Immature natural killer cell (primary cell): Measurements from ENCODE around the gene NLGN2. TPM values are rescaled to one million over a fixed set of nuclear protein-coding genes. Genes with fewer than 3 reads are reported as not detected.
A peak's percentile ranks its signal among the peaks of the same experiment; 100 is the strongest.

Source experiments
- DNase-seq, 3 donors: peaks; one replicate each; pipeline ENCODE4 v3.0.0; 2022; ENCODE audit warnings: mixed read lengths in 1 of 3
- H3K27ac Mint-ChIP-seq, 6 donors: one replicate each; pipeline ENCODE4 v1.8.0; 2020; ENCODE audit warnings: mixed read lengths in 6 of 6, mild to moderate bottlenecking in 5 of 6, inconsistent platforms in 4 of 6, moderate library complexity in 3 of 6
- H3K27me3 Mint-ChIP-seq, 3 donors: one replicate each; pipeline ENCODE4 v1.8.0; 2020 to 2021; ENCODE audit warnings: low read depth in 3 of 3, mild to moderate bottlenecking in 3 of 3, mixed read lengths in 3 of 3, moderate library complexity in 3 of 3, inconsistent platforms in 1 of 3
- H3K36me3 Mint-ChIP-seq, 3 donors: one replicate each; pipeline ENCODE4 v1.8.0; 2020; ENCODE audit warnings: mixed read lengths in 3 of 3, inconsistent platforms in 2 of 3, mild to moderate bottlenecking in 2 of 3
- H3K4me1 Mint-ChIP-seq, 2 donors: one replicate each; pipeline ENCODE4 v1.8.0; 2020; ENCODE audit warnings: inconsistent platforms in 2 of 2, mild to moderate bottlenecking in 2 of 2, mixed read lengths in 2 of 2, moderate library complexity in 1 of 2
- H3K4me3 Mint-ChIP-seq, 5 donors: one replicate each; pipeline ENCODE4 v1.8.0; 2020; ENCODE audit warnings: mild to moderate bottlenecking in 5 of 5, mixed read lengths in 5 of 5, inconsistent platforms in 3 of 5, moderate library complexity in 3 of 5
- H3K9me3 Mint-ChIP-seq, 6 donors: one replicate each; pipeline ENCODE4 v1.8.0; 2020; ENCODE audit warnings: mild to moderate bottlenecking in 6 of 6, mixed read lengths in 6 of 6, inconsistent platforms in 4 of 6, moderate library complexity in 3 of 6
- polyA plus RNA-seq, 3 donors: library from polyadenylated mRNA; unstranded; fragments of 300-500 nt; fragmentation: Illumina TruSeq; gene quantifications; one replicate each; pipeline ENCODE4 v1.2.3, GENCODE V29; 2021

Gene NLGN2
- polyA plus RNA-seq, 3 donors from 2014 or later: not detected

- Mint-ChIP-seq H3K27ac (no peak overlapping the region), H3K4me3 (no peak overlapping the region), H3K9me3 (no peaks in the 10 kb centered on the region), H3K36me3 (peaks cover 0 to 5% (median 0%) of the 10 kb centered on the region in 3 donors), H3K27me3 (peaks cover 0 to 2% (median 0%) of the 10 kb centered on the region in 3 donors), H3K4me1 (peaks cover 19 to 27% of the 10 kb centered on the region in 2 donors)
- DNase-seq: no peak
These were observed 55.1 kb downstream of the NLGN2 start for GRCh38 chr17:7462474-7463371.

GRCh38 chr17:7463372-7463846 is 55.8 kb downstream of the NLGN2 start:
- no peaks in the 10 kb centered on the region for H3K9me3 Mint-ChIP-seq
- peaks cover 20 to 29% of the 10 kb centered on the region in 2 donors for H3K4me1 Mint-ChIP-seq
- no peak overlapping the region for H3K4me3 Mint-ChIP-seq
- H3K36me3 Mint-ChIP-seq: peaks cover 0 to 5% (median 0%) of the 10 kb centered on the region in 3 donors
- no peak for DNase-seq
- peaks cover 0 to 2% (median 0%) of the 10 kb centered on the region in 3 donors for H3K27me3 Mint-ChIP-seq
- H3K27ac Mint-ChIP-seq: peak overlapping the region in 1 of 6 donors; percentile 23

GRCh38 chr17:7464081-7464480 is 56.4 kb downstream of the NLGN2 start:
- H3K27ac Mint-ChIP-seq: peak overlapping the region in 2 of 6 donors; percentile 23 to 26

GRCh38 chr17:7465597-7466275 is 58.1 kb downstream of the NLGN2 start:
- no peaks in the 10 kb centered on the region for H3K9me3 Mint-ChIP-seq
- H3K27ac Mint-ChIP-seq: no peak overlapping the region
- H3K4me3 Mint-ChIP-seq: no peak overlapping the region
- peaks cover 0 to 5% (median 0%) of the 10 kb centered on the region in 3 donors for H3K36me3 Mint-ChIP-seq
- peaks cover 0 to 2% (median 0%) of the 10 kb centered on the region in 3 donors for H3K27me3 Mint-ChIP-seq
- no peak for DNase-seq
- H3K4me1 Mint-ChIP-seq: peaks cover 20 to 22% of the 10 kb centered on the region in 2 donors

More at GRCh38 chr17:7464081-7464480, 56.4 kb downstream of the NLGN2 start:
- no peak for DNase-seq
- H3K9me3 Mint-ChIP-seq: no peaks in the 10 kb centered on the region
- peaks cover 0 to 2% (median 0%) of the 10 kb centered on the region in 3 donors for H3K27me3 Mint-ChIP-seq
- H3K4me1 Mint-ChIP-seq: peaks cover 23 to 29% of the 10 kb centered on the region in 2 donors
- H3K36me3 Mint-ChIP-seq: peaks cover 0 to 5% (median 0%) of the 10 kb centered on the region in 3 donors
- H3K4me3 Mint-ChIP-seq: no peak overlapping the region

GRCh38 chr17:7466318-7466638 is 58.6 kb downstream of the NLGN2 start:
- H3K27ac Mint-ChIP-seq: peak overlapping the region in 1 of 6 donors; percentile 20
- H3K36me3 Mint-ChIP-seq: peaks cover 0 to 2% (median 0%) of the 10 kb centered on the region in 3 donors
- H3K4me3 Mint-ChIP-seq: no peak overlapping the region
- DNase-seq: no peak
- H3K9me3 Mint-ChIP-seq: no peaks in the 10 kb centered on the region
- H3K27me3 Mint-ChIP-seq: peaks cover 0 to 2% (median 0%) of the 10 kb centered on the region in 3 donors
- H3K4me1 Mint-ChIP-seq: peaks cover 23 to 26% of the 10 kb centered on the region in 2 donors

GRCh38 chr17:7466639-7467341 is 59.1 kb downstream of the NLGN2 start:
- no peak for DNase-seq

GRCh38 chr17:7467498-7467897 is 59.9 kb downstream of the NLGN2 start:
- Mint-ChIP-seq H3K9me3 (no peaks in the 10 kb centered on the region), H3K27me3 (peaks cover 0 to 2% (median 0%) of the 10 kb centered on the region in 3 donors), H3K4me1 (peaks cover 32 to 35% of the 10 kb centered on the region in 2 donors), H3K27ac (peak overlapping the region in 3 of 6 donors; percentile 34 to 71 (median 36)), H3K4me3 (no peak overlapping the region), H3K36me3 (no peaks in the 10 kb centered on the region)
- no peak for DNase-seq

More at GRCh38 chr17:7466639-7467341, 59.1 kb downstream of the NLGN2 start:
- Mint-ChIP-seq H3K4me1 (peaks cover 27 to 31% of the 10 kb centered on the region in 2 donors), H3K27me3 (peaks cover 0 to 2% (median 0%) of the 10 kb centered on the region in 3 donors), H3K4me3 (no peak overlapping the region), H3K9me3 (no peaks in the 10 kb centered on the region), H3K36me3 (no peaks in the 10 kb centered on the region), H3K27ac (peak overlapping the region in 3 of 6 donors; percentile 20 to 71 (median 46))

GRCh38 chr17:7468290-7468689 is 60.6 kb downstream of the NLGN2 start:
- Mint-ChIP-seq H3K4me3 (no peak overlapping the region), H3K9me3 (no peaks in the 10 kb centered on the region), H3K36me3 (no peaks in the 10 kb centered on the region), H3K27me3 (peaks cover 0 to 2% (median 0%) of the 10 kb centered on the region in 3 donors), H3K27ac (peak overlapping the region in 2 of 6 donors; percentile 40 to 45), H3K4me1 (peaks cover 32 to 35% of the 10 kb centered on the region in 2 donors)
- no peak for DNase-seq

- peaks cover 0 to 2% (median 0%) of the 10 kb centered on the region in 3 donors for H3K27me3 Mint-ChIP-seq
- H3K4me3 Mint-ChIP-seq: no peak overlapping the region
- H3K36me3 Mint-ChIP-seq: no peaks in the 10 kb centered on the region
- H3K9me3 Mint-ChIP-seq: no peaks in the 10 kb centered on the region
- no peak for DNase-seq
- H3K4me1 Mint-ChIP-seq: peaks cover 32 to 35% of the 10 kb centered on the region in 2 donors
- peak overlapping the region in 3 of 6 donors; percentile 20 to 55 (median 45) for H3K27ac Mint-ChIP-seq
These were observed 61.3 kb downstream of the NLGN2 start for GRCh38 chr17:7468804-7469389.

Other genes starting within 250 kb of the NLGN2 start
- gene ASGR1, start 228.5 kb upstream of the NLGN2 start, polyA plus RNA-seq: under 1 TPM; 0.55 to 0.84 (median 0.81) TPM
- gene DLG4, start 188.0 kb upstream of the NLGN2 start, polyA plus RNA-seq: under 1 TPM in 1 of 3 donors, not detected in 2; 0.36 TPM
- gene ACADVL, start 187.9 kb upstream of the NLGN2 start, polyA plus RNA-seq: 100 to 1,000 TPM; 138 to 180 (median 141) TPM
- gene DVL2, start 173.3 kb upstream of the NLGN2 start, polyA plus RNA-seq: 10 to 100 TPM; 19.4 to 28.5 (median 25.2) TPM
- gene PHF23, start 168.4 kb upstream of the NLGN2 start, polyA plus RNA-seq: 10 to 100 TPM; 11.9 to 41.4 (median 17.7) TPM
- 100 to 1,000 TPM; 764 to 982 (median 905) TPM for gene GABARAP, start 165.4 kb upstream of the NLGN2 start, polyA plus RNA-seq
- 10 to 100 TPM; 33.2 to 61.1 (median 57.8) TPM for gene CTDNEP1, start 156.1 kb upstream of the NLGN2 start, polyA plus RNA-seq
- 100 to 1,000 TPM in 1 of 3 donors, 10 to 100 TPM in 2; 65.0 to 108 (median 89.0) TPM for gene ELP5, start 155.6 kb upstream of the NLGN2 start, polyA plus RNA-seq
- gene CLDN7, start 145.4 kb upstream of the NLGN2 start, polyA plus RNA-seq: 1 to 10 TPM; 2.5 to 8.7 (median 3.7) TPM
- gene SLC2A4, start 126.1 kb upstream of the NLGN2 start, polyA plus RNA-seq: under 1 TPM in 1 of 3 donors, not detected in 2; 0.26 TPM
- gene YBX2, start 113.2 kb upstream of the NLGN2 start, polyA plus RNA-seq: not detected
- gene EIF5A, start 100.2 kb upstream of the NLGN2 start, polyA plus RNA-seq: 100 to 1,000 TPM; 235 to 814 (median 797) TPM
- gene GPS2, start 92.5 kb upstream of the NLGN2 start, polyA plus RNA-seq: 100 to 1,000 TPM; 100 to 129 (median 123) TPM
- gene NEURL4, start 78.5 kb upstream of the NLGN2 start, polyA plus RNA-seq: 1 to 10 TPM in 2 of 3 donors, under 1 TPM in 1; 0.58 to 2.8 (median 1.4) TPM
- gene ACAP1, start 71.3 kb upstream of the NLGN2 start, polyA plus RNA-seq: 100 to 1,000 TPM; 137 to 227 (median 214) TPM
- gene KCTD11, start 55.7 kb upstream of the NLGN2 start, polyA plus RNA-seq: 10 to 100 TPM in 1 of 3 donors, 1 to 10 TPM in 2; 5.5 to 13.0 (median 9.4) TPM
- gene TMEM95, start 52.7 kb upstream of the NLGN2 start, polyA plus RNA-seq: not detected
- gene TNK1, start 26.8 kb upstream of the NLGN2 start, polyA plus RNA-seq: under 1 TPM in 2 of 3 donors, not detected in 1; 0.21 to 0.29 TPM
- 10 to 100 TPM; 38.1 to 82.5 (median 54.2) TPM for gene PLSCR3, start 13.3 kb upstream of the NLGN2 start, polyA plus RNA-seq
- gene TMEM256, start 3.7 kb upstream of the NLGN2 start, polyA plus RNA-seq: 100 to 1,000 TPM in 1 of 3 donors, 10 to 100 TPM in 2; 30.7 to 116 (median 60.7) TPM
- not detected for gene SPEM1, start 12.5 kb downstream of the NLGN2 start, polyA plus RNA-seq
- not detected for gene SPEM2, start 17.8 kb downstream of the NLGN2 start, polyA plus RNA-seq
- not detected for gene SPEM3, start 21.0 kb downstream of the NLGN2 start, polyA plus RNA-seq
- gene TMEM102, start 27.6 kb downstream of the NLGN2 start, polyA plus RNA-seq: 10 to 100 TPM; 15.9 to 27.9 (median 16.4) TPM
- gene FGF11, start 31.7 kb downstream of the NLGN2 start, polyA plus RNA-seq: not detected
- gene CHRNB1, start 37.2 kb downstream of the NLGN2 start, polyA plus RNA-seq: 10 to 100 TPM; 32.4 to 41.3 (median 38.5) TPM
- gene ZBTB4, start 71.8 kb downstream of the NLGN2 start, polyA plus RNA-seq: 10 to 100 TPM in 1 of 3 donors, 1 to 10 TPM in 2; 4.4 to 25.8 (median 8.3) TPM
- not detected for gene SLC35G6, start 73.6 kb downstream of the NLGN2 start, polyA plus RNA-seq
- 10 to 100 TPM; 16.0 to 67.8 (median 25.7) TPM for gene POLR2A, start 76.5 kb downstream of the NLGN2 start, polyA plus RNA-seq
- 10 to 100 TPM; 32.1 to 69.9 (median 32.7) TPM for gene TNFSF12, start 141.2 kb downstream of the NLGN2 start, polyA plus RNA-seq
- gene TNFSF13, start 150.9 kb downstream of the NLGN2 start, polyA plus RNA-seq: 1 to 10 TPM; 1.4 to 6.1 (median 5.3) TPM
- gene SENP3, start 154.1 kb downstream of the NLGN2 start, polyA plus RNA-seq: 10 to 100 TPM; 17.5 to 19.4 (median 19.0) TPM
- 1 to 10 TPM; 1.9 to 6.5 (median 6.1) TPM for gene CD68, start 171.8 kb downstream of the NLGN2 start, polyA plus RNA-seq
- 10 to 100 TPM; 31.6 to 44.0 (median 41.6) TPM for gene MPDU1, start 176.0 kb downstream of the NLGN2 start, polyA plus RNA-seq
- not detected for gene SOX15, start 182.2 kb downstream of the NLGN2 start, polyA plus RNA-seq
- 10 to 100 TPM in 2 of 3 donors, 1 to 10 TPM in 1; 8.3 to 25.1 (median 10.4) TPM for gene FXR2, start 207.1 kb downstream of the NLGN2 start, polyA plus RNA-seq
- 10 to 100 TPM; 33.9 to 39.1 (median 35.4) TPM for gene SAT2, start 220.0 kb downstream of the NLGN2 start, polyA plus RNA-seq
- not detected for gene SHBG, start 222.3 kb downstream of the NLGN2 start, polyA plus RNA-seq
- not detected for gene ATP1B2, start 243.1 kb downstream of the NLGN2 start, polyA plus RNA-seq